Measurements from ENCODE around the gene ZG16. TPM values are rescaled to one million over a fixed set of nuclear protein-coding genes. Genes with fewer than 3 reads are reported as not detected.

The ZG16 gene
- total and polyA plus RNA-seq, 5 donors = not detected

Other genes starting within 250 kb of the ZG16 start
- gene SPN, start 115.0 kb upstream of the ZG16 start, total RNA-seq = 1 to 10 TPM; 1.3 to 3.4 (median 2.9) TPM
- 2.6 TPM for gene SPN, start 115.0 kb upstream of the ZG16 start, polyA plus RNA-seq
- gene QPRT, start 99.1 kb upstream of the ZG16 start, total RNA-seq = 10 to 100 TPM; 20.4 to 53.5 (median 39.7) TPM
- gene QPRT, start 99.1 kb upstream of the ZG16 start, polyA plus RNA-seq = 44.3 TPM
- gene C16orf54, start 32.3 kb upstream of the ZG16 start, total RNA-seq = 1 to 10 TPM in 1 of 4 donors, under 1 TPM in 3; 0.62 to 1.1 (median 0.73) TPM
- 0.23 TPM for gene C16orf54, start 32.3 kb upstream of the ZG16 start, polyA plus RNA-seq
- gene KIF22, start 12.5 kb downstream of the ZG16 start, total RNA-seq = 10 to 100 TPM; 19.0 to 53.8 (median 41.6) TPM
- gene KIF22, start 12.5 kb downstream of the ZG16 start, polyA plus RNA-seq = 89.6 TPM
- 100 to 1,000 TPM in 3 of 4 donors, 10 to 100 TPM in 1; 82.3 to 113 (median 104) TPM for gene MAZ, start 28.3 kb downstream of the ZG16 start, total RNA-seq
- 69.3 TPM for gene MAZ, start 28.3 kb downstream of the ZG16 start, polyA plus RNA-seq
- gene PRRT2, start 33.9 kb downstream of the ZG16 start, total RNA-seq = 1 to 10 TPM; 2.5 to 5.0 (median 4.4) TPM
- gene PRRT2, start 33.9 kb downstream of the ZG16 start, polyA plus RNA-seq = 4.8 TPM
- gene PAGR1, start 37.9 kb downstream of the ZG16 start, total RNA-seq = 10 to 100 TPM; 13.7 to 20.3 (median 15.2) TPM
- 33.8 TPM for gene PAGR1, start 37.9 kb downstream of the ZG16 start, polyA plus RNA-seq
- 10 to 100 TPM; 48.2 to 73.9 (median 64.0) TPM for gene MVP, start 42.2 kb downstream of the ZG16 start, total RNA-seq
- gene MVP, start 42.2 kb downstream of the ZG16 start, polyA plus RNA-seq = 50.6 TPM
- 100 to 1,000 TPM in 2 of 4 donors, 10 to 100 TPM in 2; 86.7 to 109 (median 99.1) TPM for gene CDIPT, start 85.0 kb downstream of the ZG16 start, total RNA-seq
- gene CDIPT, start 85.0 kb downstream of the ZG16 start, polyA plus RNA-seq = 106 TPM
- gene SEZ6L2, start 121.3 kb downstream of the ZG16 start, total RNA-seq = 1 to 10 TPM; 1.5 to 3.6 (median 2.1) TPM
- 0.36 TPM for gene SEZ6L2, start 121.3 kb downstream of the ZG16 start, polyA plus RNA-seq
- under 1 TPM in 3 of 4 donors, not detected in 1; 0.24 to 0.50 (median 0.28) TPM for gene ASPHD1, start 122.2 kb downstream of the ZG16 start, total RNA-seq
- 0.14 TPM for gene ASPHD1, start 122.2 kb downstream of the ZG16 start, polyA plus RNA-seq
- 10 to 100 TPM in 2 of 4 donors, 1 to 10 TPM in 2; 7.3 to 12.8 (median 9.2) TPM for gene KCTD13, start 148.0 kb downstream of the ZG16 start, total RNA-seq
- gene KCTD13, start 148.0 kb downstream of the ZG16 start, polyA plus RNA-seq = 7.1 TPM
- gene TMEM219, start 183.8 kb downstream of the ZG16 start, total RNA-seq = 10 to 100 TPM; 79.7 to 90.4 (median 82.1) TPM
- gene TMEM219, start 183.8 kb downstream of the ZG16 start, polyA plus RNA-seq = 97.4 TPM
- 10 to 100 TPM; 37.2 to 40.1 (median 39.4) TPM for gene TAOK2, start 195.6 kb downstream of the ZG16 start, total RNA-seq
- 38.3 TPM for gene TAOK2, start 195.6 kb downstream of the ZG16 start, polyA plus RNA-seq
- 10 to 100 TPM; 11.6 to 21.7 (median 17.5) TPM for gene HIRIP3, start 217.4 kb downstream of the ZG16 start, total RNA-seq
- 19.1 TPM for gene HIRIP3, start 217.4 kb downstream of the ZG16 start, polyA plus RNA-seq
- 10 to 100 TPM; 32.7 to 44.6 (median 37.1) TPM for gene INO80E, start 218.0 kb downstream of the ZG16 start, total RNA-seq
- 59.1 TPM for gene INO80E, start 218.0 kb downstream of the ZG16 start, polyA plus RNA-seq
- under 1 TPM; 0.40 to 0.59 (median 0.47) TPM for gene DOC2A, start 232.8 kb downstream of the ZG16 start, total RNA-seq
- 0.77 TPM for gene DOC2A, start 232.8 kb downstream of the ZG16 start, polyA plus RNA-seq
- not detected for gene C16orf92, start 244.9 kb downstream of the ZG16 start, total RNA-seq
- gene C16orf92, start 244.9 kb downstream of the ZG16 start, polyA plus RNA-seq = not detected

All from right cardiac atrium (tissue), 5 donors.